ENCODE data around the gene EEF1E1. TPM values are rescaled to one million over a fixed set of nuclear protein-coding genes. Genes with fewer than 3 reads are reported as not detected.

Gene EEF1E1
- 22.8 TPM for total RNA-seq
- long read RNA-seq, transcript EEF1E1-201 (4 exons, 1,077 nt) = major isoform, 9 of 13 reads
- long read RNA-seq, partial matches to known transcripts = 0 of 13 reads
- long read RNA-seq, other reads (novel, unspliced or antisense) = 3 of 13 reads

GRCh38 chr6:8102122-8102958 is at the start of gene EEF1E1:
Gene EEF1E1, minus strand, starts transcription at chr6:8102548. Its CDS starts 27 bp downstream, at chr6:8102521.
- Histone ChIP-seq H3K27ac (peak within 1 kb of the TSS; percentile 72), H3K9me3 (no peaks in the 10 kb centered on the region)
- intact Hi-C loops (cut with DNase I) = no loop called here

DNA sequence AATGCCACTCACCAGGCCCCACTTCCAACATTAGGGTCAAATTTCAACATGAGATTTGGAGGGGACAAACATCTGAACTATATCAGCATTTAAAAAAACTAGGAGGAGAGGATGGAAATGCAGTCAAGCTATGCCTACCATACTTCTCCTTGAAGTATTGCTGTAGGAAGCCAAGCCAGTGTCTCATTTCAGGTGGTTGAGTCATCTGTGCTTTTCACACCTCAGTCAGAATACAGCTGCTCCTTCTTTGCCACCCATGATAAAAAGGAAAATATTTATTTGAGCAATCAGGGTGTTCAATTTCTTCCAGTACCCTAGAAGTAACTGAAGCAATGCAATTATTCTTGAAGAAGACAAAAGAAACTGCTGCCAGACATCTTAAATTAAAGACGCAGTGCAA is 47.0 kb upstream of the EEF1E1 start:
- Histone ChIP-seq H3K27me3 (no peaks in the 10 kb centered on the region), H3K27ac (no peak overlapping the region), H3K9me3 (no peaks in the 10 kb centered on the region), H3K36me3 (no peaks in the 10 kb centered on the region), H3K4me1 (no peaks in the 10 kb centered on the region), H3K4me3 (no peak overlapping the region)
- ATAC-seq = no peak
- no peak for DNase-seq
- TF ChIP-seq, protein P1, sequence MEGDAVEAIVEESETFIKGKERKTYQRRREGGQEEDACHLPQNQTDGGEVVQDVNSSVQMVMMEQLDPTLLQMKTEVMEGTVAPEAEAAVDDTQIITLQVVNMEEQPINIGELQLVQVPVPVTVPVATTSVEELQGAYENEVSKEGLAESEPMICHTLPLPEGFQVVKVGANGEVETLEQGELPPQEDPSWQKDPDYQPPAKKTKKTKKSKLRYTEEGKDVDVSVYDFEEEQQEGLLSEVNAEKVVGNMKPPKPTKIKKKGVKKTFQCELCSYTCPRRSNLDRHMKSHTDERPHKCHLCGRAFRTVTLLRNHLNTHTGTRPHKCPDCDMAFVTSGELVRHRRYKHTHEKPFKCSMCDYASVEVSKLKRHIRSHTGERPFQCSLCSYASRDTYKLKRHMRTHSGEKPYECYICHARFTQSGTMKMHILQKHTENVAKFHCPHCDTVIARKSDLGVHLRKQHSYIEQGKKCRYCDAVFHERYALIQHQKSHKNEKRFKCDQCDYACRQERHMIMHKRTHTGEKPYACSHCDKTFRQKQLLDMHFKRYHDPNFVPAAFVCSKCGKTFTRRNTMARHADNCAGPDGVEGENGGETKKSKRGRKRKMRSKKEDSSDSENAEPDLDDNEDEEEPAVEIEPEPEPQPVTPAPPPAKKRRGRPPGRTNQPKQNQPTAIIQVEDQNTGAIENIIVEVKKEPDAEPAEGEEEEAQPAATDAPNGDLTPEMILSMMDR (IDR thresholded peaks at IDR 0.05) = no peak
- intact Hi-C loops (cut with DNase I) = no loop called here

More at GRCh38 chr6:8102122-8102958, at the start of gene EEF1E1:
- Histone ChIP-seq H3K4me3 (peak within 1 kb of the TSS; percentile 72), H3K36me3 (peaks cover under 1% of the 10 kb centered on the region), H3K27me3 (no peaks in the 10 kb centered on the region), H3K4me1 (peaks cover 8% of the 10 kb centered on the region)
- TF ChIP-seq, protein P1 (IDR thresholded peaks at IDR 0.05) = no peak
- peak; percentile 98 for DNase-seq
- peak; percentile 100 for ATAC-seq

DNA sequence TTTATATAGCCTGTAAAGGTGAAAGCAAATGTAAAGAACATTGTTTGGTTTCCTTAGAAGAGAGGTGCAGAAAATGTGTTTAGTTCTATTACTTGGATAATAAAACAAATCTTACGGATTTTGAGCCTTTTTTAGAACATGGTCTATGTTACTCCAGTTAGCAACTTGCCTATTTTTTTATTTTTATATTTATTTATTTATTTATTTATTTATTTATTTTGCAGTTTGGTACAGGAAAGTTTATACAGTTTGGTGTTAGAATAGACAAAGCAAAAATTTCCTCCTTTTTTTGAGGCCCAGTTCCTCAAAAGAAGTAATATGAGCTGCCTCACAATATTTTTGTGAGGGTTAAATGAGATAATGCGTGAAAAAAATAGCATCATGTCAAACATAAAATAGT is 41.6 kb upstream of the EEF1E1 start:
- intact Hi-C loops (cut with DNase I) = no loop called here
- Histone ChIP-seq H3K4me1 (no peaks in the 10 kb centered on the region), H3K27ac (no peak overlapping the region), H3K27me3 (no peaks in the 10 kb centered on the region), H3K9me3 (no peaks in the 10 kb centered on the region), H3K36me3 (no peaks in the 10 kb centered on the region), H3K4me3 (no peak overlapping the region)
- ATAC-seq (no peak), DNase-seq (no peak)
- TF ChIP-seq, protein P1 (IDR thresholded peaks at IDR 0.05) = no peak

DNA sequence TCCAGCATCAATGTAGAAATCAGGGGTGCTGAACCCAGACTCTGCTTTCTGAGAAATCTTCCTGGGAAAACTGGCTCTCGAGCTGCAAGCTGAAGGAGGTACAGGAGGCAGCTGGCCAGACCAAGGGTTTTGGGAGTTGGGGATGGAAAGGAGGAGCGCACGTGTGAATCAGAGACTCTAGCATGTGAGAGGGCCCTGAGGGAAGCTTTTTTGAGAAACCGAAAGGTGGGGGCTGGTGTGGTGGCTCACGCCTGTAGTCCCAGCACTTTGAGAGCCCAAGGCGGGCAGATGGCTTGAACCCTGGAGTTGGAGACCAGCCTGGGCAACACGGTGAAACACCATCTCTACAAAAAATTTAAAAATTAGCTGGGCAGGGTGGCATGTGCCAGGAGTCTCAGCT is 37.1 kb upstream of the EEF1E1 start:
- no peak for ATAC-seq
- TF ChIP-seq, protein P1 (IDR thresholded peaks at IDR 0.05) = no peak

GRCh38 chr6:8137529-8137939 is 35.2 kb upstream of the EEF1E1 start:
- no peaks in the 10 kb centered on the region for H3K4me1 ChIP-seq

More for the DNA sequence above, 37.1 kb upstream of the EEF1E1 start:
- Histone ChIP-seq H3K27ac (no peak overlapping the region), H3K4me1 (no peaks in the 10 kb centered on the region), H3K9me3 (no peaks in the 10 kb centered on the region), H3K27me3 (peaks cover 4% of the 10 kb centered on the region), H3K4me3 (no peak overlapping the region), H3K36me3 (no peaks in the 10 kb centered on the region)
- intact Hi-C loops (cut with DNase I) = no loop called here
- no peak for DNase-seq

More at GRCh38 chr6:8137529-8137939, 35.2 kb upstream of the EEF1E1 start:
- Histone ChIP-seq H3K36me3 (no peaks in the 10 kb centered on the region), H3K27ac (no peak overlapping the region), H3K9me3 (no peaks in the 10 kb centered on the region), H3K4me3 (no peak overlapping the region), H3K27me3 (peaks cover 4% of the 10 kb centered on the region)
- ATAC-seq (no peak), DNase-seq (no peak)
- intact Hi-C loops (cut with DNase I) = no loop called here
- TF ChIP-seq, protein P1 (IDR thresholded peaks at IDR 0.05) = no peak
